HepG2 (cell line): Measurements from ENCODE around the gene CAMTA1. TPM values are rescaled to one million over a fixed set of nuclear protein-coding genes. Genes with fewer than 3 reads are reported as not detected.

Experiments used
- BCL6 ChIP-seq: IDR thresholded peaks from 2 replicates; pipeline ENCODE4 v1.6.1; 2016; ENCODE audit warnings: missing genetic modification reagents, missing compliant biosample characterization
- CBX2 ChIP-seq, 2 experiments: fragments of 200-600 bp in 1 of 2; sonication (generic); formaldehyde crosslinking in 1 of 2; IDR thresholded peaks; 2 replicates each; pipeline versions ENCODE4 v1.7.0 to v1.8.1; 2018 to 2022; ENCODE audit warnings: low read depth in 2 of 2, low read length in 1 of 2, mild to moderate bottlenecking in 1 of 2, missing genetic modification reagents in 1 of 2
- CREBL2 ChIP-seq: sonication (generic); formaldehyde crosslinking; IDR thresholded peaks from 2 replicates; pipeline ENCODE4 v1.8.1; 2023; ENCODE audit warnings: missing genetic modification reagents, mild to moderate bottlenecking, borderline replicate concordance
- FOSL2 ChIP-seq: sonication (generic); formaldehyde crosslinking; IDR thresholded peaks from 2 replicates; pipeline ENCODE4 v1.4.0; 2020; ENCODE audit warnings: missing genetic modification reagents
- FOXA3 ChIP-seq: IDR thresholded peaks from 2 replicates; pipeline ENCODE4 v1.6.1; 2016; ENCODE audit warnings: missing genetic modification reagents, missing compliant biosample characterization
- FOXK2 ChIP-seq: fragments of 450-650 bp; IDR thresholded peaks from 2 replicates; pipeline ENCODE4 v1.6.1; 2016
- FOXP1 ChIP-seq, 2 experiments: fragments of 450-650 bp in 1 of 2; IDR thresholded peaks; 2 replicates each; pipeline ENCODE4 v1.6.1; 2017 to 2018; ENCODE audit warnings: antibody characterized with exemption in 1 of 2
- GZF1 ChIP-seq: sonication (generic); formaldehyde crosslinking; IDR thresholded peaks from 2 replicates; pipeline ENCODE4 v1.5.1; 2020; ENCODE audit warnings: mild to moderate bottlenecking, missing genetic modification reagents
- HDAC1 ChIP-seq: sonication (generic); formaldehyde crosslinking; IDR thresholded peaks from 2 replicates; pipeline ENCODE4 v1.5.1; 2020; ENCODE audit warnings: mild to moderate bottlenecking, missing genetic modification reagents
- HNRNPH1 ChIP-seq: fragments of 200-400 bp; formaldehyde crosslinking; optimal IDR thresholded peaks from 2 replicates; pipeline ENCODE3; 2017; ENCODE audit warnings: mild to moderate bottlenecking, low read depth, low read length
- IRF9 ChIP-seq: sonication (generic); formaldehyde crosslinking; IDR thresholded peaks from 2 replicates; pipeline ENCODE4 v1.8.0; 2022; ENCODE audit warnings: missing genetic modification reagents, mild to moderate bottlenecking, borderline replicate concordance
- PRPF4 ChIP-seq: fragments of 200-400 bp; formaldehyde crosslinking; IDR thresholded peaks from 2 replicates; pipeline ENCODE4 v1.6.1; 2016; ENCODE audit warnings: low read length, low read depth; ENCODE audit not compliant: poor library complexity, severe bottlenecking
- SIN3A ChIP-seq: IDR thresholded peaks from 2 replicates; pipeline ENCODE4 v1.6.1; 2011; ENCODE audit warnings: low read depth, mild to moderate bottlenecking, control low read depth, low read length, borderline replicate concordance
- SUZ12 ChIP-seq: fragments of 150-350 bp; IDR thresholded peaks from 2 replicates; pipeline ENCODE4 v1.6.1; 2014; ENCODE audit warnings: low read depth, low read length
- ZBTB33 ChIP-seq: sonication (generic); formaldehyde crosslinking; IDR thresholded peaks from 2 replicates; pipeline ENCODE4 v1.4.0; 2020; ENCODE audit warnings: missing genetic modification reagents
- ZBTB38 ChIP-seq: sonication (generic); formaldehyde crosslinking; IDR thresholded peaks from 2 replicates; pipeline ENCODE4 v1.5.1; 2020; ENCODE audit warnings: mild to moderate bottlenecking, missing genetic modification reagents
- ZNF280D ChIP-seq: sonication (generic); formaldehyde crosslinking; IDR thresholded peaks from 2 replicates; pipeline ENCODE4 v1.5.1; 2020; ENCODE audit warnings: mild to moderate bottlenecking, missing genetic modification reagents
- ZNF331 ChIP-seq: sonication (generic); formaldehyde crosslinking; IDR thresholded peaks from 2 replicates; pipeline ENCODE4 v1.4.0; 2020; ENCODE audit warnings: missing genetic modification reagents
- ZNF350 ChIP-seq: sonication (generic); formaldehyde crosslinking; IDR thresholded peaks from 2 replicates; pipeline ENCODE4 v1.4.0; 2020; ENCODE audit warnings: mild to moderate bottlenecking, low read depth, missing genetic modification reagents, borderline replicate concordance
- ZNF382 ChIP-seq: sonication (generic); formaldehyde crosslinking; IDR thresholded peaks from 2 replicates; pipeline ENCODE4 v1.5.0; 2020; ENCODE audit warnings: missing genetic modification reagents, mild to moderate bottlenecking, borderline replicate concordance
- ZNF574 ChIP-seq: sonication (generic); formaldehyde crosslinking; IDR thresholded peaks from 2 replicates; pipeline ENCODE4 v1.4.0; 2020; ENCODE audit warnings: missing genetic modification reagents
- polyA plus RNA-seq, 8 experiments: library from polyadenylated mRNA; depleted of rRNA in 3 of 8; stranded (reverse) in 7 of 8; unstranded in 1 of 8; fragments of >200 nt; fragmentation: Illumina TruSeq in 4 of 8; extraction: Trizol in 4 of 8; gene quantifications; 2 replicates each; pipeline versions ENCODE4 v1.2.1 to v1.2.3, GENCODE V29; 2011 to 2016; ENCODE audit warnings: low read depth in 4 of 8, missing spikeins in 1 of 8, mixed read lengths in 1 of 8; ENCODE audit not compliant: insufficient read depth in 1 of 8
- total RNA-seq, 5 experiments: library from RNA; depleted of rRNA; stranded (reverse); fragments of >200 nt; fragmentation: Illumina TruSeq; extraction: Trizol; gene quantifications; 2 replicates each; pipeline ENCODE4 v1.2.3, GENCODE V29; 2016; ENCODE audit warnings: low read depth in 1 of 5

CAMTA1 gene
- total and polyA plus RNA-seq, 2 of the 13 experiments (the other 11 are each of a cell fraction or from before 2014, with no cell fraction given), result 25.0 to 36.4 TPM

GRCh38 chr1:7717748-7718368 is 932.6 kb downstream of the CAMTA1 start (continued):
- TF ChIP-seq FOSL2 (CRISPR knock-in tag) (0 out of 2 replicates have a peak, but pooled peaks have one; percentile 19), SIN3A (no peak), GZF1 (CRISPR knock-in tag) (no peak), ZNF280D (no peak), ZBTB38 (CRISPR knock-in tag) (peak; percentile 70; the same call in 1 of the 2 replicates), CBX2 (IDR thresholded peaks at IDR 0.05; ENCODE audit: low read depth, low read length) (no peak), CBX2 (CRISPR knock-in tag; IDR thresholded peaks at IDR 0.05; ENCODE audit: low read depth) (no peak), HDAC1 (CRISPR knock-in tag) (no peak), ZNF574 (CRISPR knock-in tag) (no peak), IRF9 (CRISPR knock-in tag) (no peak), SUZ12 (no peak), FOXA3 (peak; percentile 30; the same call in 1 of the 2 replicates), PRPF4 (peak; percentile 13), CREBL2 (CRISPR knock-in tag) (no peak), ZNF350 (CRISPR knock-in tag) (no peak), FOXK2 (no peak), ZBTB33 (CRISPR knock-in tag) (peak; percentile 93; the same call in 1 of the 2 replicates), FOXP1 (IDR thresholded peaks at IDR 0.05) (no peak), FOXP1 (CRISPR knock-in tag; IDR thresholded peaks at IDR 0.05) (peak; percentile 89), ZNF331 (no peak), BCL6 (CRISPR knock-in tag) (no peak), ZNF382 (CRISPR knock-in tag) (no peak), HNRNPH1 (no peak)
